ENCODE results near the gene PLA2G1B.

Gene PLA2G1B

DNA sequence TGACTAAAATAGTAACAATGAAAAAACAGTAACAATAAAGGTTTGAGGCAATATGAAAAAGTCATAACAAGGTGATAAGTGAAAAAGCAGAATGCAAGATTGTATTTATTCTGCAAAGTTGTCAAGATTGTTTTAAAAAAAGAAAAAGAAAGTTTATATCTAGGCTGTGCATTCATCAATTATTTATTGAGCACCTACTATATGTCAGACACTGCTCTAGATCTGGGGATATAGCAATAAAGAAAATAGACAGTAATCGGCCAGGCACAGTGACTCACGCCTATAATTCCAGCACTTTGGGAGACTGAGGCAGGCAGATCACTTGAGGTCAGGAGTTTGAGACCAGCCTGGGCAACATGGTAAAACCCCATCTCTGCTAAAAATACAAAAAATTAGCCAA lies 3.8 kb downstream of the PLA2G1B start:
- no peak for TF ChIP-seq GATA3 (IDR thresholded peaks at IDR 0.05; ENCODE audit: low read depth, low read length)
- TF ChIP-seq GATA2 (IDR thresholded peaks at IDR 0.05; ENCODE audit: low read depth, low read length), result no peak

DNA sequence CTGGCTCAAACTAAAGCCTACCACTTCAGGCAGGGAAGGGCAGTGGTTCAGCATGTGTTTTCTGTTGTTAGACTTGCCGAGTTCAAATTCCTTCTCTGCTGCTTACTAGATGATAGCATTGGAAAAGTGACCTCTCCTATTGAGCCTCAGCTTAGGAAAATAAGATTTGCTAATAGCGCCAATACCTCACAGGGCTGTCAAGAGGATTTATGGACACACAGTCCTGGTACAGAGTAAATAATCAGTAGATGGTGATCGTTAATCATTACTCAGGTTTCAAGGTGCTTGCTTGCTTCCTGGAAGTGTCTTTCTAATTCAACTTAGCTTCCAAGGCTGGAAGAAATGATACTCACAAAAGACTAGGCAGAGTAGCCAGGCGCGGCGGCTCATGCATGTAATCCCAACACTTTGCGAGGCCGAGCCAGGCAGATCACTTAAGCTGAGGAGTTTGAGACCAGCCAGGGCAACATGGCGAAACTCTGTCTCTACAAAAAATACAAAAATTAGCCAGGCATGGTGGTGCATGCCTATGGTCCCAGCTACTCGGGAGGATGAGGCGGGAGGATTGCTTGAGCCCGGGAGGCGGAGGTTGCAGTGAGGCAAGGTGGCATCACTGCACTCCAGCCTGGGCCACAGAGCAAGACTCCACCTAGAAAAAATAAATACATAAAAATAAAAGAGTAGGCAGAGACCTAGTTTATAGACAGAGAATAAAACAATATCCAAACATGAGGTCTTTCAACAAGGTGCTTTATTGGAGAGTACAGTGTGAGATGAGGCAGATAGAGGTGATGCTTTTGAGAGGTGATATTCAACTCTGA lies 6.0 kb downstream of the PLA2G1B start:
- no peak for TF ChIP-seq GATA3 (IDR thresholded peaks at IDR 0.05; ENCODE audit: low read depth, low read length)
- no peak for TF ChIP-seq GATA2 (IDR thresholded peaks at IDR 0.05; ENCODE audit: low read depth, low read length)

- TF ChIP-seq GATA2 (IDR thresholded peaks at IDR 0.05; ENCODE audit: low read depth, low read length) (no peak), GATA3 (IDR thresholded peaks at IDR 0.05; ENCODE audit: low read depth, low read length) (no peak)
Observed at GRCh38 chr12:120317224-120318105, 10.1 kb downstream of the PLA2G1B start.

- TF ChIP-seq GATA3 (IDR thresholded peaks at IDR 0.05; ENCODE audit: low read depth, low read length), result no peak
- no peak for TF ChIP-seq GATA2 (IDR thresholded peaks at IDR 0.05; ENCODE audit: low read depth, low read length)
Observed at GRCh38 chr12:120316798-120317223, 10.8 kb downstream of the PLA2G1B start.

GRCh38 chr12:120314220-120314619 lies 13.4 kb downstream of the PLA2G1B start:
- TF ChIP-seq GATA2 (IDR thresholded peaks at IDR 0.05; ENCODE audit: low read depth, low read length) (no peak), GATA3 (IDR thresholded peaks at IDR 0.05; ENCODE audit: low read depth, low read length) (no peak)

- no peak for TF ChIP-seq GATA3 (IDR thresholded peaks at IDR 0.05; ENCODE audit: low read depth, low read length)
- TF ChIP-seq GATA2 (IDR thresholded peaks at IDR 0.05; ENCODE audit: low read depth, low read length), result no peak
Observed at GRCh38 chr12:120301962-120302815, 25.4 kb downstream of the PLA2G1B start, which contains the start of gene SIRT4. TSS of gene SIRT4 (plus strand) at chr12:120302321. CDS start at chr12:120303562, 1,241 bp downstream.

DNA sequence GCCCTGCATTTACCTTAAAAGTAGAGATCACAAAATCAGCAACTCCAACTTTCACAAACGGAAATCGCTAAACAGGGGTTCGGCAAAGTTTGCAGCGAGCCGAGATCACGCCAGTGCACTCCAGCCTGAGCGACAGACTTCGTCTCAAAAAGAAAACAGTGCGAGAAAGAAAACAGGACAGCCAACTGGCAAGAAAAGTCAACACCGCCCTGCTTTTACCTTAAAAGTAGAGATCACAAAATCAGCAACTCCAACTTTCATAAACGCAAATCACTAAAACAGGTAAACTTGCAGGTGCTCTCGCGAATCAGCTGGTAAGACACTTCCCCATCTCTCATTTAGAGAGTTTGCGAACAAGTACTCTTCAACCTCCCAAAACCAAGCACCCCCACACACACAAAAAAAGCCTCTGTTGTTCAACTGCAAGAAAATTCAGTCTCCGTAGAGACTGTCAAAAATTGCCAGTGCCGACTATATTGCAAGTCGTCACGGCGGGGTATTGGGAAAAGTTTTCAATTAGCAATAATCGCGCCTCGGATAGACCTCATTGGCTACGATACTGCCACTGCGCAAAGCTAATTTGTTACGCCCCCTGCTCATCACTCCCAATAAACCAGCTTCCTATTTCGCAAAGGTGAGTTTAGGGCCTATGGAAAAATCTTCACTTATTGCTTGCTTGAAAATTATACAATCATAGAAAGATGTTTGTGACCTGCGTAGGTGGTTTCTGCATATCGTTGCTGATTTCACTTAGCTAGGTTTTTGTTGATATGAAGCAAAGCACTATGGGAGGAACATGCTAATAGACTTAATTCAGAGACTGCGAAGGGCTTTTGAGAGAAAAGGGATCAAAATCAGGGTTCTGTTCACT lies 34.7 kb downstream of the PLA2G1B start, which contains the start of gene RNU4-1:
Gene RNU4-1, minus strand, starts transcription at position 577 of the 871 bp plus-strand sequence.
- TF ChIP-seq GATA2 (IDR thresholded peaks at IDR 0.05; ENCODE audit: low read depth, low read length) (no peak), GATA3 (IDR thresholded peaks at IDR 0.05; ENCODE audit: low read depth, low read length) (no peak)

- TF ChIP-seq GATA3 (IDR thresholded peaks at IDR 0.05; ENCODE audit: low read depth, low read length) (no peak), GATA2 (IDR thresholded peaks at IDR 0.05; ENCODE audit: low read depth, low read length) (no peak)
Observed at GRCh38 chr12:120292411-120292660, 35.2 kb downstream of the PLA2G1B start.

GRCh38 chr12:120290609-120291305 lies 36.8 kb downstream of the PLA2G1B start:
- no peak for TF ChIP-seq GATA2 (IDR thresholded peaks at IDR 0.05; ENCODE audit: low read depth, low read length)
- TF ChIP-seq GATA3 (IDR thresholded peaks at IDR 0.05; ENCODE audit: low read depth, low read length), result no peak

GRCh38 chr12:120287491-120287890 lies 40.1 kb downstream of the PLA2G1B start:
- TF ChIP-seq GATA3 (IDR thresholded peaks at IDR 0.05; ENCODE audit: low read depth, low read length) (no peak), GATA2 (IDR thresholded peaks at IDR 0.05; ENCODE audit: low read depth, low read length) (no peak)

DNA sequence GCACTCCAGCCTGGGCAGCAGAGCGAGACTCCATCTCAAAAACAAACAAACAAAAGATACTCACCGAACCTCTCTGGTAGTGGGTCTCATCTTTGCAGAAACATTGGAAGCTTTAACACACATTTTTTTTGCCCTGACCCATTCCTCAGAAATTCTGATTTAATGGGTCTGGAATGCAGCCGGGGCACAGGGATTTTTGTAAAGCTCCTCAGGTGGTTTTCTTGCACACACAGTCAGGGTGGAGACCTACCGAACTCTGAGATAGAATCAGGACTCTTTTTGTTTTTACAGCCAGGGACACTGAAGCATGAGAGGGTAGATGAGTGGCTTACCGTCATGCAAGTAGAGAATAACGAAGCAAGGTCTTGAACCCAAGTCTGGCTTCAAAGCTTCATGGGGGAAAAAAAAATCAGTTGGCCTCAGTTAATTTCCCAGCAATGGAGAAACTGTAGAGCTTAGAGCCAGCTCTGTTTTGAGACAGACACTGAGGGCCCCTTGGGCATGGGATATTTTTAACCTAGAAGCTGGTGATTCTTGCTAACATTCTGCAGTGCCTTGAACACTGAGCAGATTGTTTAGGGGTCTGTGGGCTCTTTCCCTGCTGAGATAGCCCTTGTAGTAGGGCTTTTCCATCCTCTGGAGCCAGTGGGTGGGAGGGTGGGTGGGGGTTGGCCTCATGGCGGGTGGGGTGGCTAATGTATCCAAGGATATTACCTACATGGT lies 40.6 kb downstream of the PLA2G1B start:
- TF ChIP-seq GATA2 (IDR thresholded peaks at IDR 0.05; ENCODE audit: low read depth, low read length), result no peak
- no peak for TF ChIP-seq GATA3 (IDR thresholded peaks at IDR 0.05; ENCODE audit: low read depth, low read length)

DNA sequence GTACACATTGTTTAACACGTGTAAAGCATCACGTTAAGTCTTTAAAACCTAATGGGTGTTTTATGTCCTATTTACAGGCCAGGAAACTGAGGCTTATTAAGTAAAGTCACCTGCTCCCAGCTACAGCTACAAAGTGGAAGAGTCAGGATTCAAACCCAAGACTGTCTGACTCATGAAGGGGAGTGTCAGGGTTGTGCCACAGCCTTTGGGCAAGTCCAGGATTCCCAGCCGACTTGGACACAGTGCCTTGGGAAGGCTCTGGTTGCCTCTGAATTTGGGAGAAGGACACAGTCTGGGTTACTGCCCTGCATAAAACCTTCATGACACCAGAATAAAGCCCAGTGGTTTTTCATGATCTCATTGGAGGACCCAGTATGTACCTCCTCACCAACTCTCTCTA lies 43.2 kb downstream of the PLA2G1B start:
- no peak for TF ChIP-seq GATA2 (IDR thresholded peaks at IDR 0.05; ENCODE audit: low read depth, low read length)
- no peak for TF ChIP-seq GATA3 (IDR thresholded peaks at IDR 0.05; ENCODE audit: low read depth, low read length)
